Uterus (tissue), 2 donors: ENCODE results near the gene TNPO2.

Experiments used
- CTCF ChIP-seq, 4 experiments: fragments of 200-600 bp in 2 of 4; fragments of 450-650 bp in 2 of 4; sonication (generic) in 2 of 4; IDR thresholded peaks; one replicate each; pipeline ENCODE4 v1.5.1; 2016 to 2019; ENCODE audit warnings: antibody characterized with exemption in 4 of 4, mild to moderate bottlenecking in 2 of 4, moderate library complexity in 1 of 4
- POLR2A ChIP-seq, 2 donors: fragments of 450-650 bp; IDR thresholded peaks; one replicate each; pipeline ENCODE4 v1.6.1; 2016; ENCODE audit warnings: antibody characterized with exemption in 2 of 2, mild to moderate bottlenecking in 1 of 2, moderate library complexity in 1 of 2

DNA sequence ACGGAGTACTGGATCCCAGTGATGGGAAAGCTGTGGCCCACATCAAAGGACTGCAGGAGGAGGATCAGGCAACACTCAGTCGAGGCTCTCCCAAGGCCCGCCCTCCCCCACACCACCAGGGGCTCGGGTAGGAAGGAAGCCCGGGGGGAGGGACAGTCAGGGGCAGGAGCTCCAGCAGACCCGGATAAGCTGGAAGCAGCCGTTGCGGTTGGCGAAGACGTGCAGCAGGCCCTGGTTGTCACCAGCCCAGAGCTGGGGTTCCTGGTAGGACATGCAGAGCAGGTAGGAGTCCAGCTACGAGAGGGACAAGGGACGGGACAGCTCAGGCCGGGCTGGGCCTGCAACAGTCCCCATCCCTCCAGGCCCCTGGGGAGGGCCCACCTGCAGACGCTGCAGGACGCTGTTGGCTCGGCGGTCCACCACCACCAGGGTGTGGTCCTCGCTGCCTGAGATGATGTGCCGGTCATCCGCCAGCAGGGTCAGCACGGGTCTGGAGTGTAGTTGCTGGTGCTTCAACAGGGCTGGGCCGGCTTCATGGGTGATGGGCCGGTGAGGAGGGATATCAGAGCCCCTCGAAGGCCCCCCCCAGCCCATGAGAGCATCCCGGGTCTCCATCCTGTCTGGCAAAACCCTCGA, 34.0 kb downstream of the TNPO2 start:
- TF ChIP-seq CTCF (IDR thresholded peaks at IDR 0.05) (no peak), POLR2A (IDR thresholded peaks at IDR 0.05) (no peak)
